NCI-H82 treated with DMSO at 0.1 percent for 48 hours (cell line): ENCODE measurements around the gene HS6ST3.
"Not testable (repeated sequence)": the region's sequence is repeated elsewhere in the genome, so short reads cannot be mapped to it uniquely, and the experiment has no call there.

ENCODE experiments used
- DNase-seq: peaks from one replicate; lab custom pipeline; 2025; ENCODE audit not compliant: unreplicated experiment; lab: John Stamatoyannopoulos, UW

The HS6ST3 gene

DNA sequence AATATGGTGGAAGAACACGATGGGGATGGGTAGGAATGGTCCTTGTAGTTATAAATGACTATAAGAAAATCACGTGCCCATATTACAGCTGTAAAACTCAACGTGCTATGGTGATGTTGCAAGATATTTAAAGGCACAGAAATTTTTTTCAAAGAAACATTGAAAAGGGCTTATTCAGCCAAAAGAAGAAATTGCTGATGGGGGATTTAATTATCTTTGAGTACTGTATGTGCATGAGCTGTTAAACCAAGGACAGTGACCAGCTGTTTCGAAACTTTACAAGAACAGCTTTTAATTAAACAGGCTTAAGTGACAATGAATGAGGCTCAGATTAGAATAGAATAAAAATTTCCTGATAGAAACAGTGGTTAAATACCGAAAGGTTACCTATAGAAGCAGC is 339.0 kb downstream of the HS6ST3 start:
- DNase-seq: no peak

GRCh38 chr13:96431044-96431581 is 341.2 kb downstream of the HS6ST3 start:
- no peak for DNase-seq

DNA sequence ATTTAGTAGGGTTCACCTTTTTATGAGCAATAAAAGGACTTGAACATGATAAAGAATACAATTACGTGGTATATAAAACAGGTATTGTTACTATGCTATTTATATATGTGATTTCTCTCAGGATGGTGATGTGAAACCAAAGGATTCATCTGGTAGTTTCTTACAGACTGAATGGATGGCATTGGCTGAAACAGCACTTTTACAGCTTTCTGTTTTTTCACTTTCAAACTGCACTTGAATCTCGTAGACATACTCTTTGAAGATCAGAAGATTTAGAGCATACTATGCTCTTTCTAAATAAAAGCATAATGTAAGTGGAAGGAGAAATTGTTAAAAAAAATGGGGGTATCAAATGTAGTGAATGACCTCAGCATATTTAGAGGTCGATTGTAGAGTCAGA is 354.8 kb downstream of the HS6ST3 start:
- DNase-seq: no peak

GRCh38 chr13:96449920-96450319 is 360.0 kb downstream of the HS6ST3 start:
- DNase-seq: no peak

- no peak for DNase-seq
These were observed 360.6 kb downstream of the HS6ST3 start for GRCh38 chr13:96450326-96451020.

DNA sequence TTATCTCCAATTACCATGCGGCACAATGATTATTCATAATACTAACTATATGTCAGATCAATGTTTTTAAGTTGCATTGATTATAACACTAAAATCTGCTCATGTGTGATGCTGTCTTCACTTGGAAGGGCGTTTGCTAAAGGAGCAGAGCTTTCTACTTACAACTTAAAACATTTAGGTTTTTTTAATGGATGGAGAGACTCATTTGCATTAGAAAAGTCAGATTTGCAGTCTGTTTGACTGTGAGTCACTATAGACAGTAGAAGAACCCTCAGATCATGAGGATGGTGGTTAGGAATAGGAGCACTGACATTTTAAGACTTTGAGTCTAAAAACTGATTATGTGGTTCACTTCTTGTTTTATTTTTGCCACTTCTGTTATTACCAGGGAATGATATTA is 364.6 kb downstream of the HS6ST3 start:
- no peak for DNase-seq

DNA sequence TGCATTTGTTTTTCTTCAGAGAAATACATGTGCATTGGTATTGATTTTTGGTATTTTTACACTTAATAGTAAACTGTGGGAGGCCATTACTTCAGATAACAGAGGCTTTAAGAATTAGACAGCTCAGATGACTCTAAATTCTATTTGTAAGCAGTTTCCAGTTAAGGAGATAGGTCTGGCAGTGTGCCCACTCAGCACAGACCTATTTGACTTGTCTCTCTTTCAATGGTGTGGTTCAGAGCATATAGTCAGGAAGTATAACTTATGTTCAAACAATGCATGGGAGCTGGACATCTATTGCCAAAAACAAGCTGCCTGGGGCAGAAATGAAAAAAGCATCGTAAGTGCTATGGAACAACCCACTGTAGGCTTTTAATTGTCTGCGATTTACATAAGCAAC is 370.7 kb downstream of the HS6ST3 start:
- peak; percentile 9 for DNase-seq

DNA sequence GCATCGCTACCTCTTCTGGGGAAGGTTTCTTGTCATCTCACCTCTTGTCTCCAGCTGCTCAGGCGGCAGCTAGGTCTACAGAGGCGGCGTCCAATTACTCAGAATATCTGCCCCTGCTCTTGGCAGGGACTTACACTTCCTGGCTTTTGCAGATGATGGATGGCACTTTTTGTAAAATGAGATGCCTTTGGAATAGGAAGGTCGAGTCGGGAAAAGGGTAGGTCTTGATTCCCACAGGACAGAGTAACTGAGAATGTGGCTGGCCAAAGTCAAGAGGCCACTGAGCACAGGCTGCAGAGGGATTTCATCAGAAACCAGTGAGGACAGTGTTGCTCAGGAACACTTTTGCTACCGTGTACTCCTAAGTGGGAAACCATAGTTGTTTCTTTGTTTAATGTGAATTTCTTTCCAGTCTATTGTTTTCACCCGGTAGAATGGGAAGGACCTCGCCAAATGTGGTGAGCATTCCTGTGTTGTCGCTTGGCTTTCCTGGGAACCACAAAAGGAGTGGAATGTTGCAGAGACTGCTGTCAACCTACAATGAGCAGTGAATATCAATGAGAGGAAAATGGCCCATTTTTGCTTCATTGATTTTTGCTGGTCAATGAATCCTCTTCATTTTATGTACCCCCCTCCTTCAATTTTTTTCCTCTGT is 383.7 kb downstream of the HS6ST3 start:
- no peak for DNase-seq

GRCh38 chr13:96474181-96474557 is 384.3 kb downstream of the HS6ST3 start:
- no peak for DNase-seq

DNA sequence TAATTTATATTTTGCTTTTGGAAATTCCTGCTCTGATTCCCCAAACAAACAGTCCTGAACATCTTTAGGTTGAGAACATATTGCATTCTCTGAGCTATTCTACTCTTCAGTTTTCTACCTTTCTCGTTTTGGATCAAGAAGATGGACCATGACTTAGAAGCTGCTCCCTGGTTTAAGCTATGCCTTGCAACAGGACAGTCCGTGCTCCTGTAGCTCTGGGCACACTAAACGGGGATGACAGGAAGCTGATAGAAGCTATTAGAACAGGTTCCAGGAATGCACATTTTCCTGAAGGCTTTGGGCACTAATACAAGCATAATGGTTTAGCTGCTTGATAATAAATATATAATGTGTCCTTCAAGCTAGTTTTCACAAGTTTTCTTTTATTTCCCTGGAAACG is 385.2 kb downstream of the HS6ST3 start:
- no peak for DNase-seq

GRCh38 chr13:96481482-96481881 is 391.6 kb downstream of the HS6ST3 start:
- DNase-seq: no peak

GRCh38 chr13:96490496-96490989 is 400.6 kb downstream of the HS6ST3 start:
- DNase-seq: no peak

- DNase-seq: no peak
These were observed 401.2 kb downstream of the HS6ST3 start for GRCh38 chr13:96491103-96491502.

DNA sequence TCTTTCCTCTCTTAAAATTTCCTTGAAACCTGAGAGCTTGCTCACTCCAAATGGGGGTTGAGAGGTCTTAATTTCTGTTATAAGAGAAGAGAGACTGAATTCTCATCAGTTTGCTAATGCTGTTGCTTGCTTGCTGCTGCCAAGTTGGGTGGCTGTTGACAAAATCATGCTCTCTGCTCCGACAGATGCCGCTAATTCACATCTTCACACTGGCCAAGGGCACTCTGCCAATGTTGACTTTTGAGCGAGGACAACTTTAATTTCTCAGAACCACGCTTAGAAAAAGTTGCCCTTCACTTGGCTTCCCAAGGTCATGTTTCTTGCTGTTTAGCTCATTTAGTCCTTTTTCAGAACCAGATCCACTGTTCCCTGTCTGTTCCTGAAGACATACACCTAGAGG is 402.9 kb downstream of the HS6ST3 start:
- no peak for DNase-seq

DNA sequence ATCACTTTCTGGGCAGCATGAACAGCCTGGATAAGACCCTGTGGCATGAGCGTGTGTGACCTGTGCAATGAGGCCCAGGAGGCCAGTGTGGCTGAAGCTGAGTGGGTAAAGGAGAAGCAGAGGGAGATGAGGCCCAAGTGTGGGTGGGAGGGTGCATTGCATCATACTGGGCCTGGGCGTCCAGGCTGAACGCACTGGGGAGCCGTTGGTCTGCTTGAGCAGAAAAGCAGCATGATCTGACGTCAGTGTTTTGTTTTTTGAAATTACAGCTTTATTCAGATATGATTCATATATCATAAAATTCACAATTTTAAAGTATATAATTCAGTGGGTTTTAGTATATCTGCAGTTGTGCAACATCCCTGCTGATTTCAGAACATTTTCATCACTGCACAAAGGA is 409.7 kb downstream of the HS6ST3 start:
- no peak for DNase-seq

- DNase-seq: no peak
These were observed 411.0 kb downstream of the HS6ST3 start for GRCh38 chr13:96500953-96501352.

DNA sequence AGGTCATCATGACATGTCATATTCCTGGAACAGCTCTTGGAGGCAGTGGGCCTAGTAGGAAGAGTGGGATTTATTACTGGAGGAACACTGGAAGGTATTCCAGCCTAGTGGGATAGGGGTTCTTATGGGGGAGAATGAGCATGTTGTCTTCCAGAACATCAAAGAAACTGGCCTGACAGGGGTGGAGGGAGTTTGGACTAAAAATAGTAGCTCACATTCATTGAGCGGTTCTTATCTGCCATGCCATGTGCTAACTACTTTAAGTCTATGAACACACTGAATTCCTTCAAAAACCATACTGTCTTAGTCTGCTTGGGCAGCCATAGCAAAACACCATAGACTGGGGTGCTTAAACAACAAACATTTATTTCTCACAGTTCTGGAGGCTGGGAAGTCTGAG is 413.6 kb downstream of the HS6ST3 start:
- no peak for DNase-seq

DNA sequence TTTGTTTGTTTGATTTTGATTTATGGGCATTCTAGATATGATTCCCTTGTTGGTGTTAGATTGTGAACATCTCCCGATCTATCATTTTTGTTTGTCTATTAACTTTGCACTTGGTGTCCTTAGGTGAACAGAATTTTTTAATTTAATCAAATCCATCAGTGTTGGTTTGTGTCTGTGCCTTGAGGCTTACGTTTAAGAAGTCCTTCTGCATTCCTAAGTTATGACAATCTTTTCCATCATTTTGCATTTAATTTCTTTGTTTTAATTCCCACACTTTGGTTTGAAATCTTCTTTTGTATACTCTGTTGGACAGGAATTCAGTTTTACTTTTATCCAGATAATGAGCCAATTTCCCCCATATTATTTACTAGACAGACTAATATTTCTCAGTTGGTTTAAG is 421.7 kb downstream of the HS6ST3 start:
- DNase-seq: no peak

- DNase-seq: no peak
These were observed 429.5 kb downstream of the HS6ST3 start for GRCh38 chr13:96519380-96519779.

DNA sequence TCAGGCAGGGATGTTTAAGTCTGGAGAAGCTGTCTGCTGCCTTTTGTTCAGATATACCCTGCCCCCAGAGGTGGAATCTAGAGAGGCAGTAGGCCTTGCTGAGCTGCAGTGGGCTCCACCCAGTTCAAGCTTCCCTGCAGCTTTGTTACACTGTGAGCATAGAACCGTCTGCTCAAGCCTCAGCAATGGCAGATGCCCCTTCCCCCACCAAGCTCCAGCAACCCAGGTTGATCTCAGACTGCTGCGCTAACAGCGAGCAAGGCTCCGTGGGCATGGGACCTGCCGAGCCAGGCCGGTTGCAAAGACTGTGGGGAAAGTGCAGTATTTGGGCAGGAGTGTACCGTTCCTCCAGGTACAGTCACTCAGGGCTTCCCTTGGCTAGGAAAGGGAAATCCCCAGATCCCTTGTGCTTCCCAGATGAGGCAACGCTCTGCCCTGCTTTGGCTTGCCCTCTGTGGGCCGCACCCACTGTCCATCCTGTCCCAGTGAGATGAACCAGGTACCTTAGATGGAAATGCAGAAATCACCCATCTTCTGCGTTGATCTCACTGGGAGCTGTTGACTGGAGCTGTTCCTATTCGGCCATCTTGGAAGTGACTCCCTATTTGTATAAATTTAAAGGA is 434.6 kb downstream of the HS6ST3 start:
- not testable (repeated sequence) for DNase-seq

DNA sequence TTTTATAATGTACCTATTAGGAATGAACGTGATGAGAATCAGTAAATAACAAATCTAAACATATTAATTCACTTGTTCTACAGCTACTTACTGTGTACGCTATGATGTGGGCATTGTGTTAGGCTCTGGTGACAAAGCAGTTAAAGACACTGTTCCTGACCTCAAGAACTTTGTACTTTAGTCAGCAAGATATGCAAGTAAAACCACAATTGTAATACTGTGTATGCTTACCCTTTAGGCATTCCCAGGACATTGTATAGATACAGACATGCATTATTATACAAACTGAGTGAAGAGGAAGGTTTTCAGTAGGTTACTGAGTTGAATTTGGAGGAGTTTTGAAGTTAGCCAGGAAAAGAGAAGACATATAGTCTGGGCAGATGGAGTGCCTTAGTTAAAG is 435.8 kb downstream of the HS6ST3 start:
- no peak for DNase-seq

DNA sequence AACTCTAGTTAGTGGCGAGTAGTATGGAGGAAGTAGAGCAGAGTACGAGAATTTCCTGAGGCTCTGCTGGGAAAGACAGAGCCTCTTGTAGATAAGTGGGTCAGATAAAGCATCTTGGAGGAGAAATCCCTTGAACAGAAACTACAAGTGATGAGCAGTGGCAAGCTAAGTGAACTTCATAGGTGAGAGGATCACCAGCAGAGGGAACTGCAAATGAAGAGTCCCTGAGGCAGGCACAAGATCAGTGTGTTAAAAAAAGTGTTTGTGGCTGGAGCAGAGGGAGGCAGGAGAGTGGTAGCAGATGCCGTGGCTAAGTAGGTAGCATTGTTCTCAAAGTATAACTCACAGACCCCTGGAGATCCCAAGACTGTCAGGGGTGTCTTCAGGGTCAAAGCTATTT is 437.6 kb downstream of the HS6ST3 start:
- DNase-seq: no peak
